Measurements from ENCODE around the gene SYNGR3.

Gene SYNGR3

DNA sequence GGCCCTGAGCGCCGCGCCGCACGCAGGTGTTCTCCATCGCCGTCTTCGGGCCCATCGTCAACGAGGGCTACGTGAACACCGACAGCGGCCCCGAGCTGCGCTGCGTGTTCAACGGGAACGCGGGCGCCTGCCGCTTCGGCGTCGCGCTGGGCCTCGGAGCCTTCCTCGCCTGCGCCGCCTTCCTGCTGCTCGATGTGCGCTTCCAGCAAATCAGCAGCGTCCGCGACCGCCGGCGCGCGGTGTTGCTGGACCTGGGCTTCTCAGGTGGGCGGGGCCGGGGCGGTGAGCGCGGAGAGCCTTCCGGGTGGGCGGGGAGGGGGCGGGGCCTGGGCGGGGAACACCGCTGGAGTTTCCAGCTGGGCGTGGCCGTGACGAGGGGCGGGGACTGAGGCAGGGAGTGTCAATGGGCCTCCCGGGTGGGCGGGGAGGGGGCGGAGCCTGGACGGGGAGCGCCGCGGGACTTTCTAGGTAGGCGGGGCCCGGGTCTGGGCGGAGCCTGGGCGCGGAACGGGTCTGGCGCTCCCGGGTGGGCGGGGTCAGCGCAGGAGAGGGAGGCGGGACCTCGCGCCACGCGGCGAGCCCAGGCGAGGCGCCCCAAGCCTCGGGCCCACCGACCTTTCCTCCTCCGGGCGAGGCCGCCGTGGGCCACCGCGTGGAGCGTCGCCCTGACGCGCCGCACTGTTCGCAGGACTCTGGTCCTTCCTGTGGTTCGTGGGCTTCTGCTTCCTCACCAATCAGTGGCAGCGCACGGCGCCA, 2.4 kb downstream of the SYNGR3 start:
- TF ChIP-seq, protein P1, sequence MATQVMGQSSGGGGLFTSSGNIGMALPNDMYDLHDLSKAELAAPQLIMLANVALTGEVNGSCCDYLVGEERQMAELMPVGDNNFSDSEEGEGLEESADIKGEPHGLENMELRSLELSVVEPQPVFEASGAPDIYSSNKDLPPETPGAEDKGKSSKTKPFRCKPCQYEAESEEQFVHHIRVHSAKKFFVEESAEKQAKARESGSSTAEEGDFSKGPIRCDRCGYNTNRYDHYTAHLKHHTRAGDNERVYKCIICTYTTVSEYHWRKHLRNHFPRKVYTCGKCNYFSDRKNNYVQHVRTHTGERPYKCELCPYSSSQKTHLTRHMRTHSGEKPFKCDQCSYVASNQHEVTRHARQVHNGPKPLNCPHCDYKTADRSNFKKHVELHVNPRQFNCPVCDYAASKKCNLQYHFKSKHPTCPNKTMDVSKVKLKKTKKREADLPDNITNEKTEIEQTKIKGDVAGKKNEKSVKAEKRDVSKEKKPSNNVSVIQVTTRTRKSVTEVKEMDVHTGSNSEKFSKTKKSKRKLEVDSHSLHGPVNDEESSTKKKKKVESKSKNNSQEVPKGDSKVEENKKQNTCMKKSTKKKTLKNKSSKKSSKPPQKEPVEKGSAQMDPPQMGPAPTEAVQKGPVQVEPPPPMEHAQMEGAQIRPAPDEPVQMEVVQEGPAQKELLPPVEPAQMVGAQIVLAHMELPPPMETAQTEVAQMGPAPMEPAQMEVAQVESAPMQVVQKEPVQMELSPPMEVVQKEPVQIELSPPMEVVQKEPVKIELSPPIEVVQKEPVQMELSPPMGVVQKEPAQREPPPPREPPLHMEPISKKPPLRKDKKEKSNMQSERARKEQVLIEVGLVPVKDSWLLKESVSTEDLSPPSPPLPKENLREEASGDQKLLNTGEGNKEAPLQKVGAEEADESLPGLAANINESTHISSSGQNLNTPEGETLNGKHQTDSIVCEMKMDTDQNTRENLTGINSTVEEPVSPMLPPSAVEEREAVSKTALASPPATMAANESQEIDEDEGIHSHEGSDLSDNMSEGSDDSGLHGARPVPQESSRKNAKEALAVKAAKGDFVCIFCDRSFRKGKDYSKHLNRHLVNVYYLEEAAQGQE (IDR thresholded peaks at IDR 0.05; ENCODE audit: insufficient read depth in 1 of 2, low read depth in 2 of 2, low read length in 2 of 2), result no peak
- TF ChIP-seq TAF1 (IDR thresholded peaks at IDR 0.05; ENCODE audit: borderline replicate concordance, insufficient read depth, low read length), result no peak
- TF ChIP-seq FOXP2 (optimal IDR thresholded peaks at IDR 0.05; ENCODE audit: borderline replicate concordance, extremely low read depth, extremely low read length, insufficient read depth), result no peak
- TF ChIP-seq POLR2AphosphoS5 (IDR thresholded peaks at IDR 0.05; ENCODE audit: low read depth, low read length), result no peak
- no peak for TF ChIP-seq SIN3A (IDR thresholded peaks at IDR 0.05; ENCODE audit: borderline replicate concordance, insufficient read depth, low read length)

DNA sequence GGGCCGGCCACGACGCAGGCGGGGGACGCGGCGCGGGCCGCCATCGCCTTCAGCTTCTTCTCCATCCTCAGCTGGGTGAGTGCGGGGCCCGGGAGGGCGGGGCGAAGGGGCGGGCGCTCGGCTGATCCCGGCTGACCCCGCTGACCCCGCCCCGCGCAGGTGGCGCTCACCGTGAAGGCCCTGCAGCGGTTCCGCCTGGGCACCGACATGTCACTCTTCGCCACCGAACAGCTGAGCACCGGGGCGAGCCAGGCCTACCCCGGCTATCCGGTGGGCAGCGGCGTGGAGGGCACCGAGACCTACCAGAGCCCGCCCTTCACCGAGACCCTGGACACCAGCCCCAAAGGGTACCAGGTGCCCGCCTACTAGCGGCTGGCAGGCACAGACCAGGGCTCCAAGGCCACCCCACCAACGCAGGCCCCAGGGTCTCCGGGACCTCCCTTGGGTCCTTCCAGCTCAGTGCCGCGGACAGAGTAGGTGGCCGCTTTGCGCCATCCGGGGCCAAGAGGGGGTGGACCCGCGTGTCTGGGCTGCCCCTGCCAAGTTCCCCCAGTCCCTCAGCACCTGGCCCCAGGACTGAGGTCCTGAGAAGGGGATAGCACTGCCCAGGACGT, 3.0 kb downstream of the SYNGR3 start:
- TF ChIP-seq, protein P1 (IDR thresholded peaks at IDR 0.05; ENCODE audit: insufficient read depth in 1 of 2, low read depth in 2 of 2, low read length in 2 of 2), result no peak
- TF ChIP-seq TAF1 (IDR thresholded peaks at IDR 0.05; ENCODE audit: borderline replicate concordance, insufficient read depth, low read length) (no peak), SIN3A (IDR thresholded peaks at IDR 0.05; ENCODE audit: borderline replicate concordance, insufficient read depth, low read length) (no peak), FOXP2 (optimal IDR thresholded peaks at IDR 0.05; ENCODE audit: borderline replicate concordance, extremely low read depth, extremely low read length, insufficient read depth) (no peak), POLR2AphosphoS5 (IDR thresholded peaks at IDR 0.05; ENCODE audit: low read depth, low read length) (no peak)

DNA sequence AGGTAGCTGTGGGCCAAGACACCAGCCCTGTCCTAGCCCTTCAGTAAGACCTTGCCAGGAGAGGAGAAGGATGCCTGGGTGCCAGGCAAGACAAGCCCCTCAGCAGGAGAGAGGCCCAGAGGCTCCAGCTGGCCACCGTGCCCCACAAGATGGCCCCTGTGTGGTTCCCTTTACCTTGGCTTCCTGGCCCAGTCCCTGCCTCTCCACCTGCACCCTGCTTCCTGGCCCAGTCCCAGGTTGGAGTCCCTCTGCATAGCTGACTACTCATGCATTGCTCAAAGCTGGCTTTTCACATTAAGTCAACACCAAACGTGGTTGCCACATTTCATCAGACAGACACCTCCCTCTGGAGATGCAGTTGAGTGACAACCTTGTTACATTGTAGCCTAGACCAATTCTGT, 4.0 kb downstream of the SYNGR3 start:
- TF ChIP-seq FOXP2 (optimal IDR thresholded peaks at IDR 0.05; ENCODE audit: borderline replicate concordance, extremely low read depth, extremely low read length, insufficient read depth), result no peak
- TF ChIP-seq TAF1 (IDR thresholded peaks at IDR 0.05; ENCODE audit: borderline replicate concordance, insufficient read depth, low read length), result no peak
- TF ChIP-seq POLR2AphosphoS5 (IDR thresholded peaks at IDR 0.05; ENCODE audit: low read depth, low read length), result no peak
- TF ChIP-seq, protein P1 (IDR thresholded peaks at IDR 0.05; ENCODE audit: insufficient read depth in 1 of 2, low read depth in 2 of 2, low read length in 2 of 2), result no peak
- TF ChIP-seq SIN3A (IDR thresholded peaks at IDR 0.05; ENCODE audit: borderline replicate concordance, insufficient read depth, low read length), result no peak

DNA sequence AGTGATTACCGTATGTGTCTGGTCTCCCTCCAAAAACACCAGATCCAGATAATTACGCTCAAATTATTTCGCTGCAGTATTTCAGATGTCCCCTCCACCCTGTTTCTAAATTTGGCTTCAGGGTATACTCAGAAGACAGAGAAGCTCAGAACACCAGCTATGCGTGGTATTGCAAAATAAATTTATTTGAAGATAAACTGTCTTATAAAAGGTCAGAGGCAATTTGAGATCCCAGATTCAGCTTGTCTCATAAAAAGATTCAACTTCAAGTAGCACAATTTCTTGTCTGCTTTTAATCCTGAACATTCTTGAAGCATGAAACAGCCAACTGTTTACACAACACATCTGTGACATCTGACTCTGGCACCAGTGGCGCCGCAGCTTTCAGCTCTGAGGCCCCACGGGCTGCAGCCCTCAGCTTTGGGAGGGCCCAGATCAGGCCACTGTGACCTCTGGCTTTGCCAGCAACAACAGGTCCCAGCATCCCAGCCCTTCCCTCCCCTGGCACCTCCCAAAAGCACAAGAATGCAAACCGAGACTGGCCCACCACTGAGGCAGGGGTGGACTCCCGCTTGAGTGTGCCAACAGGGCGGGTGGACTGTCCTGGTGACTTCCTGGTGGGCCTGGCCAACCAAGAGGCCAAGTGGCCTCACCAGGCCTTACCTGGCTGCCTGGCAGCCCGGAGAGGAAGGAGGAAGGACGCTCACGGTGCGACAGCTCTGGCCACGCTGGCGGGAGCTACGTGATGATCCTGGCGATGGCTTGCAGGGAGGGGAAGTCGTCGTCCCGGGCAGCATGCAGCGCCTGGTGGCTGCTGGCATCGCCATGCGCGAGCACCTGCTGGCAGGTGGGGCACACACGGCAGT, 8.0 kb downstream of the SYNGR3 start:
- TF ChIP-seq SIN3A (IDR thresholded peaks at IDR 0.05; ENCODE audit: borderline replicate concordance, insufficient read depth, low read length), result no peak
- no peak for TF ChIP-seq TAF1 (IDR thresholded peaks at IDR 0.05; ENCODE audit: borderline replicate concordance, insufficient read depth, low read length)
- TF ChIP-seq, protein P1 (IDR thresholded peaks at IDR 0.05; ENCODE audit: insufficient read depth in 1 of 2, low read depth in 2 of 2, low read length in 2 of 2), result no peak
- no peak for TF ChIP-seq POLR2AphosphoS5 (IDR thresholded peaks at IDR 0.05; ENCODE audit: low read depth, low read length)
- no peak for TF ChIP-seq FOXP2 (optimal IDR thresholded peaks at IDR 0.05; ENCODE audit: borderline replicate concordance, extremely low read depth, extremely low read length, insufficient read depth)

All from PFSK-1 (cell line).